Stimulated activated CD8-positive, alpha-beta memory T cell treated with anti-CD3 and anti-CD28 coated beads, Interleukin-4, amount 100 ng/mL, for 1 hour (primary cell): ENCODE results near the gene ASPN.
A peak's percentile ranks its signal among the peaks of the same experiment; 100 is the strongest.
"Not testable (repeated sequence)": the region's sequence is repeated elsewhere in the genome, so short reads cannot be mapped to it uniquely, and the experiment has no call there.

Experiments
- DNase-seq, 2 donors: peaks; one replicate each; pipeline ENCODE4 v3.0.0-alpha.2; 2020; ENCODE audit warnings: low read depth in 2 of 2, low spot score in 1 of 2

Gene ASPN

GRCh38 chr9:92422611-92423338, 59.5 kb downstream of the ASPN start:
- DNase-seq = no peak

GRCh38 chr9:92414566-92414965, 67.7 kb downstream of the ASPN start:
- DNase-seq = no peak

DNA sequence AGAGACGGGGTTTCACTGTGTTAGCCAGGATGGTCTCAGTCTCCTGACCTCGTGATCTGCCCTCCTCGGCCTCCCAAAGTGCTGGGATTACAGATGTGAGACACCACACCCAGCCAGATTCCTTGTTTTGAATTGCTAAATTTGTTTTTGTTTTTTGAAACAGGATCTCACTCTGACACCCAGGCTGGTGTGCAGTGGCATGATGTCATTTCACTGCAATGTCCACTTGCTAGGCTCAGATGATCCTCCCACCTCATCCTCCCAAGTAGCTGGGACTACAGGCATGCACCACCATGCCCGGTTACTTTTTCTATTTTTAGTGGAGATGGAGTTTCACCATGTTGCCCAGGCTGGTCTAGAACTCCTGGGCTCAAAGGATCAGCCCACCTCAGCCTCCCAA, 71.1 kb downstream of the ASPN start:
- not testable (repeated sequence) for DNase-seq

GRCh38 chr9:92408747-92409478, 73.4 kb downstream of the ASPN start:
- no peak for DNase-seq

DNA sequence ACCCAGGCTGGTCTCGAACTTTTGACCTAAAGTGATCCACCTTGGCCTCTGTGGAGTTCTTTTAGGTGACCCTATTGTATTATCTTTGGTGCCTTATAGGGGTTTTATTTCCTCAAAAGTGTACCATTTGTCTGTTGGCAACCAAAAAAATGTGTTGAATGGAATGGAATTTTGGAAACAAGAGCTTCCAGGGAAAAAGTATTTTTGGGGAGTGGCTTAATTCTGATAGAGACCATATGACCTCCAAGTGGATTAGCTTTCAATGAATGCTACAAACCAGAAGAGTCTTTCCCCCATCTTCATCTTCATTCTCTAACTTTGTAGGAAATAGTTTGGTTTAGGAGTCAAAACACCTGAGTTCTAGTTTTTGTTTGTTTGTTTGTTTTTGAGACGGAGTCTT, 74.5 kb downstream of the ASPN start:
- no peak for DNase-seq

DNA sequence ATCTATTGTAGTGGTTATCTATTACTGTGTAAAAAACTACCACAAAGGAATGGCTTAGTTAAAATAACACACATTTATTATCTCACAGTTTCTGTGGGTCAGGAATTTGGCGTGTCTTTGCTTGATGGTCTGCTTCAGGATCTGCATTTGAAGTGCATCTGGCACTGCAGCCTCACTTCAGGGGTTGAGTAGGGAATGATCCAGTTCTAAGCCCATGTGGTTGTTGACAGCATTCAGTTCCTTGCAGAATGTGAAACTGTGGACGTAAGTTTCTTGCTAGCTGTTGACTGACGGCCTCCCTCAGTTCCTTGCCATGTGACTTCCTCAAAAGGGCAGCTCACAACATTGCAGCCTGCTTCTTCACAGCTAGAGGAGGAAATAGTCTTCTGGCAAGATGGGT, 75.8 kb downstream of the ASPN start:
- DNase-seq = peak; percentile 1 to 2
